C4-2B (cell line): ENCODE measurements around the gene SMOC2.

Experiments
- H3K27ac ChIP-seq: fragments of 450-650 bp; 2 replicates; pipeline ENCODE4 v1.5.1; 2017
- ZFX ChIP-seq: fragments of 450-650 bp; IDR thresholded peaks from 2 replicates; pipeline ENCODE4 v1.6.1; 2017
- TF ChIP-seq, protein P1 (sequence below): fragments of 450-650 bp; conservative IDR thresholded peaks from 2 replicates; pipeline ENCODE4 v1.5.1; 2017; ENCODE audit warnings: mild to moderate bottlenecking

SMOC2 gene

DNA sequence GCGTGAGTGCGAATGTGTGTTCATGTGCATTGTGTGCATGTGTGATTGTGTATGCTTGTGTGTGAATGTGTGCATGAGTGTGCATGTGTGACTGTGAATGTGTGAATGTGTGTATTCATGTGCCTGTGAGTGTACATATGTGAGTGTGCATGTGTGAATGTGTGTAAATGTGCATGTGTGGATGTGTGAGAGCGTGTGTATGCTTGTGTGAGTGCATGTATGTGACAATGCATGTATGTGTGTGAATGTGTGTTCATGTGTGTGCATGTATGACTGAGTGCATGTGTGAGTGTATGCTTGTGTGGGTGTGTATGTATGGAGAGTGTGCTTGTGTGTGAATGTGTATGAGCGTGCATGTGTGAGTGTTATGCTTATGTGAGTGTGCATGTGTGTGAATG, 77.4 kb downstream of the SMOC2 start:
- TF ChIP-seq, protein P1, sequence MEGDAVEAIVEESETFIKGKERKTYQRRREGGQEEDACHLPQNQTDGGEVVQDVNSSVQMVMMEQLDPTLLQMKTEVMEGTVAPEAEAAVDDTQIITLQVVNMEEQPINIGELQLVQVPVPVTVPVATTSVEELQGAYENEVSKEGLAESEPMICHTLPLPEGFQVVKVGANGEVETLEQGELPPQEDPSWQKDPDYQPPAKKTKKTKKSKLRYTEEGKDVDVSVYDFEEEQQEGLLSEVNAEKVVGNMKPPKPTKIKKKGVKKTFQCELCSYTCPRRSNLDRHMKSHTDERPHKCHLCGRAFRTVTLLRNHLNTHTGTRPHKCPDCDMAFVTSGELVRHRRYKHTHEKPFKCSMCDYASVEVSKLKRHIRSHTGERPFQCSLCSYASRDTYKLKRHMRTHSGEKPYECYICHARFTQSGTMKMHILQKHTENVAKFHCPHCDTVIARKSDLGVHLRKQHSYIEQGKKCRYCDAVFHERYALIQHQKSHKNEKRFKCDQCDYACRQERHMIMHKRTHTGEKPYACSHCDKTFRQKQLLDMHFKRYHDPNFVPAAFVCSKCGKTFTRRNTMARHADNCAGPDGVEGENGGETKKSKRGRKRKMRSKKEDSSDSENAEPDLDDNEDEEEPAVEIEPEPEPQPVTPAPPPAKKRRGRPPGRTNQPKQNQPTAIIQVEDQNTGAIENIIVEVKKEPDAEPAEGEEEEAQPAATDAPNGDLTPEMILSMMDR, result no peak
- no peak for TF ChIP-seq ZFX
- no peak overlapping the region for H3K27ac ChIP-seq

- TF ChIP-seq ZFX, result no peak
- TF ChIP-seq, protein P1, result no peak
These were observed 77.9 kb downstream of the SMOC2 start for GRCh38 chr6:168518867-168519266.

GRCh38 chr6:168520233-168520632, 79.2 kb downstream of the SMOC2 start:
- TF ChIP-seq ZFX, result no peak
- TF ChIP-seq, protein P1, result no peak
- H3K27ac ChIP-seq, result no peak overlapping the region

More at GRCh38 chr6:168518867-168519266, 77.9 kb downstream of the SMOC2 start:
- H3K27ac ChIP-seq, result no peak overlapping the region

GRCh38 chr6:168524571-168525001, 83.6 kb downstream of the SMOC2 start:
- TF ChIP-seq ZFX, result no peak
- TF ChIP-seq, protein P1, result no peak
- H3K27ac ChIP-seq, result no peak overlapping the region

DNA sequence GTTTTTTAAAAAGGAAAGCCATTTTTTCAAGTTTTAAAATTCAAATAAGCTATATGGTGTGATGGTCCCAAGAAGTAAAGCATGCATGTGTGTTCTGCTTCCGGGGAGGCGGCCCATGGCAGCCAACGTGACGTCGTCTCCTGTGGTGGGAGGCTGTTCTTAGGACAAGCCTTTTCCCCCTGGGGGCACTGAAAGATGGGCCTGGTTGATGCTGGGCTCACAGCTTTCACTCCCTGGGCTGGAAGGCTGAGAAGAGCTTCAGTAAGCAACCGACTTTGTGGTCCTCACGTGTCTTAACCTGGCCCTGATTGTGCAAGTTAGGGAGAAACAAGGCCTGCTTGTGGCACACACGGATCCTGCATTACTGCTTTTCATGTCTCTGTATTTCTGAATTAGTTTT, 84.1 kb downstream of the SMOC2 start:
- TF ChIP-seq, protein P1, result no peak
- TF ChIP-seq ZFX, result no peak

GRCh38 chr6:168525926-168526630, 85.1 kb downstream of the SMOC2 start:
- no peak overlapping the region for H3K27ac ChIP-seq
- TF ChIP-seq ZFX, result no peak
- TF ChIP-seq, protein P1, result no peak

More for the DNA sequence above, 84.1 kb downstream of the SMOC2 start:
- H3K27ac ChIP-seq, result no peak overlapping the region

DNA sequence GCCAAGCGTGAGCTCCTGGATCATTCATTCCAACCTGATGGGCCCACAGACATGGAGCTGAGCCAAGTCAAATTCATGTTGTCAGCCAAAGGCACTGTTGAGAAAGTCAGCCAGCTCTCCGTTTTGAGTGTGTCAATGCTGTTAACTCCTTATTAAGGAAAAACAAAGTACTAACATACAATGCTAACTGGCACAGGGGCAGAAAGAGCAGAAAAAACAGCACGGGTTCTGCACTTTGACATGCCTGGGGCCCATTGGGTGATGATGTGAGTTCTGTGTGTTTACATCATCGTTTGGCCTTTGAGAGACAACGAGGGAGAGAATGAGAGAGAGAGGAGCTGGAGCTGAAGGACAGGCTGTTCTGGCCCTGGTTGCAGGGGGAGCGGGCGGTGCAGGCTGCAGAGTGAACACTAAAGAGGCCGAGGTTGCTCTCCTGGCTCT, 85.9 kb downstream of the SMOC2 start:
- no peak overlapping the region for H3K27ac ChIP-seq
- TF ChIP-seq, protein P1, result no peak
- no peak for TF ChIP-seq ZFX
